RWPE2 (cell line): ENCODE results near the gene SLC1A2.

ENCODE experiments used
- ATAC-seq: fragments of 200-7000 bp; cut with Tn5 transposase; 3 replicates; pipeline ENCODE4 v1.9.1; 2021; ENCODE audit warnings: low read depth
- DNase-seq: peaks from one replicate; pipeline ENCODE4 v3.0.0-alpha.2; 2020; ENCODE audit warnings: low spot score
- H3K27ac ChIP-seq: fragments of 450-650 bp; 2 replicates; pipeline ENCODE4 v1.5.1; 2017; ENCODE audit warnings: mild to moderate bottlenecking; ENCODE audit not compliant: poor library complexity, severe bottlenecking
- H3K27me3 ChIP-seq: fragments of 250-450 bp; sonication (Bioruptor Pico); 2 replicates; pipeline ENCODE4 v1.5.1; 2021; ENCODE audit warnings: mild to moderate bottlenecking, moderate library complexity; ENCODE audit not compliant: insufficient read depth, poor library complexity, severe bottlenecking
- H3K36me3 ChIP-seq: fragments of 250-450 bp; sonication (Bioruptor Pico); 2 replicates; pipeline ENCODE4 v1.5.1; 2020; ENCODE audit warnings: low read depth, mild to moderate bottlenecking, moderate library complexity
- H3K4me1 ChIP-seq: fragments of 250-450 bp; sonication (Bioruptor Pico); 2 replicates; pipeline ENCODE4 v1.5.1; 2021; ENCODE audit warnings: mild to moderate bottlenecking, moderate library complexity; ENCODE audit not compliant: insufficient read depth, poor library complexity, severe bottlenecking
- H3K4me3 ChIP-seq: fragments of 250-450 bp; sonication (Bioruptor Pico); 2 replicates; pipeline ENCODE4 v1.5.1; 2021; ENCODE audit warnings: mild to moderate bottlenecking, moderate library complexity; ENCODE audit not compliant: severe bottlenecking
- H3K9me3 ChIP-seq: fragments of 250-450 bp; sonication (Bioruptor Pico); 2 replicates; pipeline ENCODE4 v1.5.1; 2021; ENCODE audit warnings: mild to moderate bottlenecking, moderate library complexity; ENCODE audit not compliant: severe bottlenecking
- CTCF ChIP-seq: fragments of 450-650 bp; IDR thresholded peaks from one replicate; pipeline ENCODE4 v1.5.1; 2017; ENCODE audit warnings: mild to moderate bottlenecking, moderate library complexity; ENCODE audit not compliant: poor library complexity, severe bottlenecking

Gene SLC1A2

GRCh38 chr11:35313066-35313759, 106.1 kb downstream of the SLC1A2 start:
- TF ChIP-seq CTCF: no peak
- no peak for DNase-seq
- Histone ChIP-seq H3K4me3 (no peak overlapping the region), H3K4me1 (no peaks in the 10 kb centered on the region), H3K36me3 (no peaks in the 10 kb centered on the region), H3K27me3 (no peaks in the 10 kb centered on the region), H3K9me3 (no peaks in the 10 kb centered on the region), H3K27ac (no peak overlapping the region)
- no peak for ATAC-seq

- no peak overlapping the region for H3K27ac ChIP-seq
These were observed 108.0 kb downstream of the SLC1A2 start for GRCh38 chr11:35311331-35311730.

DNA sequence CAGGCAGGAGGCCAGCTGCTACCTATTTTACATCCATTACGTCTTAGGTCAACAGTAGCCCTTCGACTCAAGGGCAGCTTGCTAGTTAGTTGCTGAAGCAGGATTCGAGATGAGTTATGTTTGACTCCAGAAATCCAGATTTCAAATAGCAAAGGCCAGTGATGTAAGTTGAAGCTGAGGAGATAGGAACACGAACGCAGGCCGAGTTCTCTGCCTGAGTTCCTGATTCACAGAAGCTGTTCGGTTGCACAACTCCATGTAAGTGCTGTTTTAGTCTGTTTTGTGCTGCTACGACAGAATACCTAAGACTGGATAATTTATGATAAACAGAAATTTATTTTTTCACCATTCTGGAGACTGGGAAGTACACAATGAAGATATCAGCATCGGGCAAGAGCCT, 111.2 kb downstream of the SLC1A2 start:
- no peaks in the 10 kb centered on the region for H3K27me3 ChIP-seq
- H3K4me3 ChIP-seq: no peak overlapping the region
- TF ChIP-seq CTCF: no peak
- ATAC-seq (no peak), DNase-seq (no peak)
- no peaks in the 10 kb centered on the region for H3K9me3 ChIP-seq
- no peaks in the 10 kb centered on the region for H3K36me3 ChIP-seq
- H3K27ac ChIP-seq: no peak overlapping the region
- H3K4me1 ChIP-seq: no peaks in the 10 kb centered on the region

More at GRCh38 chr11:35311331-35311730, 108.0 kb downstream of the SLC1A2 start:
- Histone ChIP-seq H3K4me1 (no peaks in the 10 kb centered on the region), H3K27me3 (no peaks in the 10 kb centered on the region), H3K9me3 (no peaks in the 10 kb centered on the region), H3K36me3 (no peaks in the 10 kb centered on the region), H3K4me3 (no peak overlapping the region)
- TF ChIP-seq CTCF: no peak
- no peak for DNase-seq
- no peak for ATAC-seq

DNA sequence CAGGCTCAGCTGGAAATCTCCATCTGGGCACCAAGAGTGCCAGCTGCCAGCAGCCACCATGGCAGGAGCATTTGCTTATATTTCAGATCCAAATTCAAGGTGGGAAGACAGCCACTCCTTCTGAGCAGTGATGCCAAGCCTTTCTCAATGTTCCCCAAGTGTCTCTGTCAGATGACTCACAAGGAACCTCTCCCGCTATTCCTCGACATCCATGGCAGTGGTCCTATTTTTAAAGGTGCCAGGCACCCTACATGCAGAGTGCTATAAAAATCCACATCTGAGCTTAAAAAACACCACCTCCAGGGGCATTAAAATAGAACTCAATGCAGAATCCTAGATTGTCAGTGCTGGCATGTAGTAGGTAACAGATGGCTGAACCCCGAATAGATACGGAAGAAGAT, 112.1 kb downstream of the SLC1A2 start:
- no peak for DNase-seq
- Histone ChIP-seq H3K4me3 (no peak overlapping the region), H3K27ac (no peak overlapping the region), H3K4me1 (no peaks in the 10 kb centered on the region), H3K9me3 (no peaks in the 10 kb centered on the region), H3K27me3 (no peaks in the 10 kb centered on the region), H3K36me3 (no peaks in the 10 kb centered on the region)
- ATAC-seq: no peak
- TF ChIP-seq CTCF: no peak

- Histone ChIP-seq H3K9me3 (no peaks in the 10 kb centered on the region), H3K27me3 (no peaks in the 10 kb centered on the region), H3K4me1 (no peaks in the 10 kb centered on the region), H3K36me3 (no peaks in the 10 kb centered on the region), H3K27ac (no peak overlapping the region), H3K4me3 (no peak overlapping the region)
- TF ChIP-seq CTCF: peak; percentile 79
- ATAC-seq (peak; percentile 73), DNase-seq (no peak)
These were observed 113.5 kb downstream of the SLC1A2 start for GRCh38 chr11:35305670-35306382.
